ENCODE data around the gene CENPVL1.
"Not testable (repeated sequence)": the region's sequence is repeated elsewhere in the genome, so short reads cannot be mapped to it uniquely, and the experiment has no call there.

CENPVL1 gene

DNA sequence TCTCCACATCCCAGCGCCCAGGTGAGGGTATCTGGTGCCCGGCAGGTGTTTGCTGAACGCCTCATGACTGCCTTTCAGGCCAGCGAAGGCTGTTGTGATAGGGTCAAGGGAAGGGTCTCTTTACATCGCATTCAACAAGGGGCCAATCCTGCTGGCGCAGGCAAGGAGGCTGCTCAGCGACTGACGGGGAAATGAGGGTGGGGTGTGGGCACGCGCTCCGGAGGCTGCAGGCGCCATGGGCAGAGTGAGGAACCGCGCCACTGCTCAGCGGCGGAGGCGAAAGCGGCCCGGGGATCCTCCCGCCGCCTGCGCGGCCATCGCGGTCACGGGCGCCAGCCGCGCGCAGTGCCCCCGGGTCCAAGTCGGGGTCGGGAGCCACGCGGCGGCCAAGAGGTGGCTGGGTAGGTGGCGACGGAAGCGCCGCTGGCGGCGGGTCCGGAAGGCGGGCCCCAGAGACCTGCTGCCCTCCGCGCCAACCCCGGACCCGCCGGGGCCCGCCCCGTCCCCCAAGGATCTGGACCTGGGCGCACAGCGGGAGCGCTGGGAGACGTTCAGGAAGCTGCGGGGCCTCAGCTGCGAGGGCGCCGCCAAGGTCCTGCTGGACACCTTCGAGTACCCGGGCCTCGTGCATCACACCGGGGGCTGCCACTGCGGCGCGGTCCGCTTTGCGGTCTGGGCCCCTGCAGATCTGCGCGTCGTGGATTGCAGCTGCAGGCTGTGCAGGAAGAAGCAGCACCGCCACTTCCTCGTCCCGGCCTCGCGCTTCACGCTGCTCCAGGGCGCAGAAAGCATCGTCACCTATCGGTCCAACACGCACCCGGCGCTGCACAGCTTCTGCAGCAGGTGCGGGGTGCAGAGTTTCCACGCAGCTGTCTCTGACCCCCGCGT, at the start of gene CENPVL1:
TSS of gene CENPVL1 (plus strand) at position 236 of the 888 bp plus-strand sequence. CDS start at position 236, 0 bp downstream.
- not testable (repeated sequence) for DNase-seq

DNA sequence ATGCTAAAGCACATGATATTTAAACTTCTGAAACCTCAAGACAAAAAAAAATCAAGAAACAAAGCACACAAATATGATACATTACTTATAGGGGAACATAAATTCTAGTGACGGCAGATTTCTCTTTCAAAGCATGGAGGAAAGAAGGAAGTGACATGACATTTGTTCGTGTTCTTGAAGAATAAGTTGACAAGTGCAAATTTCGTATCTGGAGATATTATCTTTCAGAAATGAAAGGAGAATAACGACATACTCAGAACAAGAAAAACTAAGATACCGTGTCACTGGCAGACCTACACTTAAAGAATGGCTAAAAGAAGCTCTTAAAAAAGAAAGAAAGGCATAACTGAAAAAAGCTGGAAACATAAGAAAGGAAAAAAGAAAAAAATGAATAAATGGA, 44.3 kb upstream of the CENPVL1 start:
- no peak for DNase-seq

DNA sequence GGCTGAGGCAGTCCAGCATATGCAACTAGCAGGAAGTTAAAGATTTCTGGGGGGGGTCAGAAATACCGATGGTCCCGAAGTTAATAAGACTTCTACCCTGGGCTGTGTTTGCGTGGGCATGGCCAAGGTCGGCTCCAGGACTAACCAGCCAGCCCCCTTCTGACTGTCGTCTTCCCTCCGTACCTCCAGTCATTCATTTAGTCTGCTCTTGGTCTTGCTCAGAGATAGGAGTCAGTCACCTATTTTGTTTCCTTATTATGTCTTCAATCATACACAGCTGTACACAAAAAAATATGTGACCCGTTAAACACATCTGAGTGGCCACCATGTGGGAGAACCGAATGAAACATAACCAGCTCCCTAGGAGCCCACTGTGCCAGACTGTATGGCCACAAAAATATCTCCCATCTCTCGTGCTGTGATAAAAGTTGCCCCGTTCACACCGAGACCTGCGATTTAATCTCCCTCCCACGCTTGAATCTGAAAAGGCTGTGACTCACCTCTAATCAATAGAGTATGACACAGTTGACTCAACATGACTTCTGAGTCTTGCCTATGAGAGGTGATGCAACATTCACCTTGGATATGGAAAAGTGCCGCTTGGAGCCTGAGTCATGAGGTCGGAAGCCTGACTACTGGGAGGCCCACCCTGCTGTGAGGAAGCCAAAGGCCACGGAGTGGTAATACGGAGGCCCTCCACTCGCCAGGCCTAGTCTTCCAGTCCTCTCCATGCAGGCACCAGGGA, 30.5 kb upstream of the CENPVL1 start:
- not testable (repeated sequence) for DNase-seq

DNA sequence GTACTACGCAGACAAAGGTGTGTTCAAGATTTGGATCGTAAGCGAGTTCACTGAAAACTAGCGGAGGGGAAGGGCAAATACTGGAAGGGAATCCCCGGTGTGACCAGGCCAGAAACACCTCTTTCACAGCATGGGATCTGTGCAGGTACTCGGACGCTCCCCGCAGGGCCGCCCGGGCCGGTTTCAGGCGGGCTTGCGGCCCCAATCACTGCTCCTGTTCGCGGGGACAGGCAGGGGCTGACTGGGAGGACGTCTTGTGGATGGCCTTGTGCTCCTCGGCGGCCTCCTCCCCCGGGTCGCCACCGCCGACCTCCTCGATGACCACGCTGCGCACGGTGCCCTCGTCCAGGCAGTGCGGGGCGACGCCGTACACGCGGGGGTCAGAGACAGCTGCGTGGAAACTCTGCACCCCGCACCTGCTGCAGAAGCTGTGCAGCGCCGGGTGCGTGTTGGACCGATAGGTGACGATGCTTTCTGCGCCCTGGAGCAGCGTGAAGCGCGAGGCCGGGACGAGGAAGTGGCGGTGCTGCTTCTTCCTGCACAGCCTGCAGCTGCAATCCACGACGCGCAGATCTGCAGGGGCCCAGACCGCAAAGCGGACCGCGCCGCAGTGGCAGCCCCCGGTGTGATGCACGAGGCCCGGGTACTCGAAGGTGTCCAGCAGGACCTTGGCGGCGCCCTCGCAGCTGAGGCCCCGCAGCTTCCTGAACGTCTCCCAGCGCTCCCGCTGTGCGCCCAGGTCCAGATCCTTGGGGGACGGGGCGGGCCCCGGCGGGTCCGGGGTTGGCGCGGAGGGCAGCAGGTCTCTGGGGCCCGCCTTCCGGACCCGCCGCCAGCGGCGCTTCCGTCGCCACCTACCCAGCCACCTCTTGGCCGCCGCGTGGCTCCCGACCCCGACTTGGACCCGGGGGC, 28.2 kb upstream of the CENPVL1 start:
- DNase-seq, result not testable (repeated sequence)

DNA sequence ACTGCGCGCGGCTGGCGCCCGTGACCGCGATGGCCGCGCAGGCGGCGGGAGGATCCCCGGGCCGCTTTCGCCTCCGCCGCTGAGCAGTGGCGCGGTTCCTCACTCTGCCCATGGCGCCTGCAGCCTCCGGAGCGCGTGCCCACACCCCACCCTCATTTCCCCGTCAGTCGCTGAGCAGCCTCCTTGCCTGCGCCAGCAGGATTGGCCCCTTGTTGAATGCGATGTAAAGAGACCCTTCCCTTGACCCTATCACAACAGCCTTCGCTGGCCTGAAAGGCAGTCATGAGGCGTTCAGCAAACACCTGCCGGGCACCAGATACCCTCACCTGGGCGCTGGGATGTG, 27.6 kb upstream of the CENPVL1 start, which contains the start of gene CENPVL2:
TSS of gene CENPVL2 (minus strand) at position 112 of the 343 bp plus-strand sequence. CDS start at position 112, 0 bp downstream.
- not testable (repeated sequence) for DNase-seq

DNA sequence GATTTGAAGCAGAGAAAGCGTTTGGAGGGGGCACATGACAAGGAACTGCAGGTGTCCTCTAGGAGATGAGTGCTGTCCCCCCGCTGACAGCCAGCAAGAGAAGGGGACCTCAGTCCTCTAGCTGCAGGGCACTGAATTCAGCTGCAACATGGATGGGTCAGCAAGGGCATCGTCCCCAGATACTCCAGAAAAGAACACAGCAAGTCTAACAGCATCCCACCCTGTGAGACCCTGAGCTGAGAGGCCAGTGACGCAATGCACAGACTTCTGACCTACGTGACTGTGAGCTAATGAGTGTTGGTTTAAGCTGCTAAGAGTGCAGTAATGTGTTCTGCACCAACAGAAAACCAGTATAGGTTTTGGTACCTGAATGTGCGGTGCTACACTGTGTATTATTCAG, 16.1 kb upstream of the CENPVL1 start:
- no peak for DNase-seq

DNA sequence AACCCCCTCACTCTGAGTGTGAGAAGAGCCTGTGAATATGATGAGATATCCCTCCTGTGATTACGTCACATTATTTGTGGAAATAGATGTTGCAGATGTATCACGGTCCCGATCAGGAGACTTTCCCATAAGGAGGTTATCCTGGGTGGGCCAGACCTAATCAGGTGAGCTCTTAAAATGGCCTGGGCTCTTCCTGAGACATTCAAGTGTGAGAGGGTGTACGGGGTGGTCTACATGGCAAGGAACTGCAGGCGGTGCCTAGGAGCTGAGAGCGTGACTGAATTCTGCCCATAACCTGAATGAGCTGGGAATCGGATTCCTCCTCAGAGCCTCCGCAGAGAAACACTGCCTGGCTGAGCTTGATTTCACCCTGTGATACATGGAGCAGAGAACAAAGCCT, 12.9 kb upstream of the CENPVL1 start:
- DNase-seq, result no peak

DNA sequence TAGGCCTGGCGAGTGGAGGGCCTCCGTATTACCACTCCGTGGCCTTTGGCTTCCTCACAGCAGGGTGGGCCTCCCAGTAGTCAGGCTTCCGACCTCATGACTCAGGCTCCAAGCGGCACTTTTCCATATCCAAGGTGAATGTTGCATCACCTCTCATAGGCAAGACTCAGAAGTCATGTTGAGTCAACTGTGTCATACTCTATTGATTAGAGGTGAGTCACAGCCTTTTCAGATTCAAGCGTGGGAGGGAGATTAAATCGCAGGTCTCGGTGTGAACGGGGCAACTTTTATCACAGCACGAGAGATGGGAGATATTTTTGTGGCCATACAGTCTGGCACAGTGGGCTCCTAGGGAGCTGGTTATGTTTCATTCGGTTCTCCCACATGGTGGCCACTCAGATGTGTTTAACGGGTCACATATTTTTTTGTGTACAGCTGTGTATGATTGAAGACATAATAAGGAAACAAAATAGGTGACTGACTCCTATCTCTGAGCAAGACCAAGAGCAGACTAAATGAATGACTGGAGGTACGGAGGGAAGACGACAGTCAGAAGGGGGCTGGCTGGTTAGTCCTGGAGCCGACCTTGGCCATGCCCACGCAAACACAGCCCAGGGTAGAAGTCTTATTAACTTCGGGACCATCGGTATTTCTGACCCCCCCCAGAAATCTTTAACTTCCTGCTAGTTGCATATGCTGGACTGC, 2.8 kb downstream of the CENPVL1 start:
- DNase-seq, result not testable (repeated sequence)

DNA sequence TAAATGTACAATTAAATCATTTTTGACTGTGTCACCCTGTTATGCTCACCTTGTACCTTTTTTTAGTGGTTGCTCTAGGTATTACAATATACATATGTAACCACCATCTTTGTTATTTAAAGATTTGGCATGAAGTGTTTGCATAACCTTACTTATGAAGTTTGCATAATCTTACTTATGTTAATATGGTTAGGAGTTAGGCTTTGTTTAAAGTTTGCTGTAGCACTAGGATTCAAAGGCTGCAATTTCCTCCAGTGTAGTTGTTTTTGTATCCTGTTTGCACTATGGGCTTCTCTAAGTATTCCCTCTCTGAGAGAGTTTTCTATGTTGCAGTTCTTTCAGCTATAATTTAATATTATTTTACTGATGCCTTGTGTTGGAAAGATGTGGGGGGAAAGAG, 17.9 kb downstream of the CENPVL1 start:
- DNase-seq, result no peak

DNA sequence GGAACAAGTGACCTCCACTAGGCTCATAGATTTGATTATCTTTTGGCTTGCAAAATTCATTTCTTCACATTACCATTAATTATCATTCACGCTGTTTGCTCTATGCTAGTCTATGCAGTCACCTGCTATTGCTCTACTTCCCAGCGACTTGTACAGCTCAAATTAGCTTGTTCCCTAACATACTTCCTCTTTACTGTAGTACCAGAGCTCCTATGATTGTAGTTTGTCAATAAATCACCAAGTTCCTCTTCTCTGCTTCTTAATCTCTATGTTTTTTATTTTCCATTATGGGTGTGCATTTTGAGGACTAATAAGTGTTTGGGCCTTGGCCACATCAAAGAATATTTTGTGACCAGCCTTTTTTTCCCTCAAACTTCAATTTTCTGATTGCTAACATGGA, 26.8 kb downstream of the CENPVL1 start:
- no peak for DNase-seq

DNA sequence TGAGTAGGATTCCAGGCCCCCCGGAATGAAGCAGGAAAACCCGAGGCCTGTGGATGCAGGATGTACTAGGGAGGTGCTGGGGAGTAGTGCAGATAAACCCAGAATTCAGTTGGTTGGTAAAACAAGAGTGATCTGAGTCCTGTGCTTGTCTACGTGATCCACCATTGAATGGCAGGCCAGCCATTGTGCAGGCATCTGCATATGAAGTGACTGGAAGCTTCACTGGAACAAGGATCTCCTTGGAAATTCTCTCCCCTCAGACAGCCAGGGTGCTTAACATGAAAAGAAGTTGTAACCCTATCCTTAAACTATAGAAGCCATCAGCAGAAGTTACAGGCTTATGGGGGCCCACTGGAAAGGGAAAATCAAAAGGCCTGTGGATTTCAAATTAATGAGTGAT, 32.3 kb downstream of the CENPVL1 start:
- no peak for DNase-seq

DNA sequence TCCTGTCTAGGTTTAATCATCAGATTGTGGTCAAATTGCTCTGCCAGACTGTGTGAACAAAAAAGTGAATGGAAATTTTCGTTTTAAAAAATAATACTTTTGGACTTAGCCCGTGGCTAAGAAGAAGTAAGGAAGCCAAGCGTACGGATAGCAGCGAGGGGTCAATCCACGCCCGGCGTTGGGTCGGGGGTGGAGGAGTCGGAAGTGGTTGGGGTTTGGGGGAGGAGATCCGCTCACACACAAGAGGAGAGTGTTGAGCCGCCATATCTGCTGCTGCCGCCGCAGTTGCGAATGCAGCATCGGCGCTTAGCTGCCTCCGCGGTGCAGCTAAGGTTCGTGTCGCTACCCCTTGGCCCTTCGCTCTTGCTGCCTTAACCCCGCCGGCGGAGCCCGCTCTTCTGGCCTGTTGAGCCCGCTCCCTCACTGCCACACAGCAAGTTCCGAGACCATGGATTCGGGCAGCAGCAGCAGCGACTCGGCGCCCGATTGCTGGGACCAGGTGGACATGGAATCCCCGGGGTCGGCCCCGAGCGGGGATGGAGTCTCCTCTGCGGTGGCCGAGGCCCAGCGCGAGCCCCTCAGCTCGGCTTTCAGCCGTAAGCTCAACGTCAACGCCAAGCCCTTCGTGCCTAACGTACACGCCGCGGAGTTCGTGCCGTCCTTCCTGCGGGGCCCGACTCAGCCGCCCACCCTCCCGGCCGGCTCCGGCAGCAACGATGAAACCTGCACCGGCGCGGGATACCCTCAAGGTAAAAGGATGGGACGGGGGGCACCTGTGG, 33.1 kb downstream of the CENPVL1 start, which contains the start of gene GSPT2:
TSS of gene GSPT2 (plus strand) at position 264 of the 779 bp plus-strand sequence. CDS start at position 449, 185 bp downstream.
- peak; percentile 39 for DNase-seq

DNA sequence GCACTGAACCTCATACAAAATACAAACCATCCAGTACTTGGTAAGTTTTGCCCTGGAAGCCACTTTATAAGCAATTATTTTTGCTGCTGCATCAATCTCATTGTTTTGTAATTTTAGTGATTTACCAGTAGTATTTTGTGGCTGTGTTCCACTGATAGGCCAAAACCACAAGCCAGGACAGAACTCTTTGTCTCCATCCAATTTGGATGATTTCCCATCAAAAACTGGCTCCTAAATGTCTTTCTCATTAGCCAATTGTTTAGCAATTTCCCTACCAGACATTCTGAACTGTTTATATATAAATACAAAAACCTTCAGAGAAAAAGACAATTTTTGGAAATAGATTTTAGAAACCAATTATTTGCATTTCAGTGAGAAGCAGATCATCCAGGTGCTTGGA, 37.4 kb downstream of the CENPVL1 start:
- no peak for DNase-seq

DNA sequence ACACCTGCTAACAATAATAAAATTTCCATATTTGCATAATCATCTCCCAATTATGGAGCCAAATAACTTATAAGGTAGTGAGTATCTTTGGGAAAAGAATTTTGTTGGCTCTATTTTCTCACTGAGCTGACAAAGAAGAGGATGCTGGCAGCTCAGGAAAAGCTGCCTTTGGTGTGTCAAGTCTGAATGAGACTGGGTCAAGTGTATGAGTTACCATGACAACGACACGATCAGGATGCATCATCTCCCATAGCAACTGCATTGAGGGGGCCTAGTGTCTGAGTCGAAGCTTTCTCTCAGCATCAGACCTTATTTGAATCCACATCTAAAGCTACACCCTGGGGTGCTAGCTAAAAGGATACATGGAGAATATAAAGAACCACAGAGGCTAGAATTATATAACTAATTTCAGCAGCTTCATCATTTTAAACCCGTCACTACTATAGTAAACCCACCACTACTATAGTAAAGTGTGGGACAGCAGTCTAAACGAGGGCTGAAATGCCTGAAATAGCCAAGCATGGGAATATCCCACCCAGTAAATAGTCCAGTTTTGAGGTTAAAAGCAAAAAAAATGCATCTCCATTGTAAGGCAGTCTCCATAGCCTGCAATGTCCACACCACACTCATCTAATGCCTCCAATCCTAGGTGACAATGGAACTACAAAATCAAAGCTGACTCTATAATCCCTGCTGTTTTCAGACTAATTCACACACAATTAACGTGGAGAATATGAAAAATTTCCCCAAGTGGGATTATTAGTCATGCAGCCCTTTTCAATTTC, 48.9 kb downstream of the CENPVL1 start:
- DNase-seq, result no peak

DNA sequence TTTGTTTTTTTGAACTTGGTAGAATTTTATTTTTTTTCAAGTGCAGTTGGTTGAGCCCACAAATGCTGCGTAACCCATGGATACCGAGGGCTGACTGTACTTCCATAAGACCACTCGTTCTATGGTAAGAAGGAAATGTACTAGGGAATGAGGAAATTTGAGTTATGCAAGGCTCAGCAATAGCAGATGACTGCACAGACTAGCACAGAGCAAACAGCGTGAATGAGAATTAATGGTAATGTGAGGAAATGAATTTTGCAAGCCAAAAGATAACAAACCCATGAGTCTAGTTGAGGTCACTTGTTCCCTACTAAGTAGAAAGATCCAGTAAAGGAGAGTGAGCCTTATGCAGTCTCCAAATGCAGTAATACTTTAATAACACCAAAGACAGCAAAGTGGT, 50.3 kb downstream of the CENPVL1 start:
- no peak for DNase-seq

All from activated gamma-delta T cell treated with Interleukin-2 at 50 U/mL for 16 hours (primary cell).